OCI-LY7 (cell line): Measurements from ENCODE around the gene FOXN4. TPM values are rescaled to one million over a fixed set of nuclear protein-coding genes. Genes with fewer than 3 reads are reported as not detected.

Experiments
- BruUV-seq: library from RNA; stranded (reverse); fragments of 400-500 nt; replicated peaks from 2 replicates; lab custom pipeline; 2021; lab: Mats Ljungman, UMichigan
- CTCF ChIA-PET: fragments of 300-600 bp; sonication (Branson Sonifier 250); formaldehyde crosslinking; loops from one replicate; lab custom pipeline; 2022; ENCODE audit warnings: antibody characterized with exemption; ENCODE audit not compliant: unreplicated experiment; lab: Charles Lee
- POLR2A ChIA-PET: fragments of 300-600 bp; sonication (Branson Sonifier 250); formaldehyde crosslinking; loops from one replicate; lab custom pipeline; 2022; ENCODE audit warnings: antibody characterized with exemption; lab: Charles Lee
- DNase-seq: peaks from one replicate; pipeline ENCODE4 v3.0.0-alpha.2; 2015; ENCODE audit warnings: low spot score
- H2AFZ ChIP-seq: fragments of 200-600 bp; sonication (generic), shearing (Covaris generic); 2 replicates; pipeline ENCODE4 v1.6.1; 2014; ENCODE audit warnings: mild to moderate bottlenecking, antibody characterized with exemption, low read length, moderate library complexity
- H3K27ac ChIP-seq: fragments of 200-600 bp; sonication (generic); 2 replicates; pipeline ENCODE4 v1.5.1; 2014; ENCODE audit warnings: mixed run types, low read depth, mild to moderate bottlenecking, moderate library complexity, low read length, inconsistent platforms; ENCODE audit not compliant: poor library complexity, severe bottlenecking
- H3K36me3 ChIP-seq: fragments of 200-600 bp; sonication (generic); 2 replicates; pipeline ENCODE4 v1.6.1; 2014; ENCODE audit warnings: mild to moderate bottlenecking, antibody characterized with exemption, low read length, moderate library complexity, mixed read lengths; ENCODE audit not compliant: insufficient read depth
- H3K4me1 ChIP-seq: fragments of 200-600 bp; sonication (generic); 2 replicates; pipeline ENCODE4 v1.5.1; 2014; ENCODE audit warnings: mild to moderate bottlenecking, low read length; ENCODE audit not compliant: insufficient read depth, poor library complexity, severe bottlenecking
- H3K4me2 ChIP-seq: fragments of 200-600 bp; sonication (generic); 2 replicates; pipeline ENCODE4 v1.6.1; 2014; ENCODE audit warnings: mild to moderate bottlenecking, low read length
- H3K4me3 ChIP-seq: fragments of 200-600 bp; sonication (generic); 2 replicates; pipeline ENCODE4 v1.5.1; 2014; ENCODE audit warnings: mild to moderate bottlenecking, low read depth, low read length; ENCODE audit not compliant: poor library complexity, severe bottlenecking
- H3K79me2 ChIP-seq: fragments of 200-600 bp; sonication (generic); 2 replicates; pipeline ENCODE4 v1.6.1; 2016; ENCODE audit warnings: low read depth, mild to moderate bottlenecking, low read length, moderate library complexity, mixed read lengths; ENCODE audit not compliant: insufficient read depth
- H3K9me2 ChIP-seq: fragments of 200-600 bp; sonication (generic); 2 replicates; pipeline ENCODE4 v1.6.1; 2016; ENCODE audit warnings: mild to moderate bottlenecking, low read length, mixed read lengths; ENCODE audit not compliant: insufficient read depth
- H3K9me3 ChIP-seq: fragments of 200-600 bp; sonication (generic); 2 replicates; pipeline ENCODE4 v1.6.1; 2014; ENCODE audit warnings: mild to moderate bottlenecking, mixed run types, low read length, mixed read lengths
- H4K20me1 ChIP-seq: fragments of 200-600 bp; sonication (generic); 2 replicates; pipeline ENCODE4 v1.6.1; 2014; ENCODE audit warnings: mild to moderate bottlenecking, antibody characterized with exemption, low read length, moderate library complexity, mixed read lengths; ENCODE audit not compliant: insufficient read depth
- EZH2phosphoT487 ChIP-seq: fragments of 200-600 bp; sonication (generic); IDR thresholded peaks from 2 replicates; pipeline ENCODE4 v1.6.1; 2018; ENCODE audit warnings: low read depth, borderline replicate concordance, mild to moderate bottlenecking, mixed run types, antibody characterized with exemption, low read length, moderate library complexity, mixed read lengths
- intact Hi-C: fragments of 100-400 bp; cut with micrococcal nuclease; formaldehyde crosslinking; loops from one replicate; pipeline ENCODE4 v1.10.0; 2022; ENCODE audit not compliant: unreplicated experiment
- total RNA-seq, 2 experiments: library from RNA; depleted of rRNA in 1 of 2; stranded (reverse); fragments of >200 nt in 1 of 2; shearing (Covaris generic) in 1 of 2; gene quantifications; 2 replicates each; pipeline ENCODE4 v1.2.3, GENCODE V29; 2014 to 2022
- TF ChIP-seq, protein P1 (sequence below): fragments of 200-600 bp; sonication (generic); conservative IDR thresholded peaks from 2 replicates; pipeline ENCODE4 v1.5.1; 2014; ENCODE audit warnings: mild to moderate bottlenecking, antibody characterized with exemption, low read length, moderate library complexity, mixed read lengths

FOXN4 gene
- total RNA-seq, 2 experiments from 2014 or later, result 2.7 to 4.5 TPM

DNA sequence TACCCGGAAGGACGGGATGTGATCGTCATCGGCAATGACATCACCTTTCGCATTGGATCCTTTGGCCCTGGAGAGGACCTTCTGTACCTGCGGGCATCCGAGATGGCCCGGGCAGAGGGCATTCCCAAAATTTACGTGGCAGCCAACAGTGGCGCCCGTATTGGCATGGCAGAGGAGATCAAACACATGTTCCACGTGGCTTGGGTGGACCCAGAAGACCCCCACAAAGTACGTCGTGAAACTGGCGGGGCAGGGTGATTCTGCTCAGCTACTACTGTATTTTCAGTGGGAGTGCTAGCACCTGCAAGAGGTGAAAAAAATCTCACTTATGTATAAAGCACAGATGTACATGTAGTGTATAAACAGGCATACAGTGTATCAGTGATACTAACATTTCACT is 62.9 kb downstream of the FOXN4 start:
- Histone ChIP-seq H3K79me2 (no peaks in the 10 kb centered on the region), H3K4me1 (no peaks in the 10 kb centered on the region), H2AFZ (no peak overlapping the region), H3K36me3 (peaks cover 26% of the 10 kb centered on the region), H3K9me2 (no peaks in the 10 kb centered on the region), H4K20me1 (no peaks in the 10 kb centered on the region), H3K9me3 (no peaks in the 10 kb centered on the region), H3K27ac (no peak overlapping the region), H3K4me2 (no peak overlapping the region), H3K4me3 (no peak overlapping the region)
- no peak for DNase-seq
- no peak for TF ChIP-seq EZH2phosphoT487
- TF ChIP-seq, protein P1, sequence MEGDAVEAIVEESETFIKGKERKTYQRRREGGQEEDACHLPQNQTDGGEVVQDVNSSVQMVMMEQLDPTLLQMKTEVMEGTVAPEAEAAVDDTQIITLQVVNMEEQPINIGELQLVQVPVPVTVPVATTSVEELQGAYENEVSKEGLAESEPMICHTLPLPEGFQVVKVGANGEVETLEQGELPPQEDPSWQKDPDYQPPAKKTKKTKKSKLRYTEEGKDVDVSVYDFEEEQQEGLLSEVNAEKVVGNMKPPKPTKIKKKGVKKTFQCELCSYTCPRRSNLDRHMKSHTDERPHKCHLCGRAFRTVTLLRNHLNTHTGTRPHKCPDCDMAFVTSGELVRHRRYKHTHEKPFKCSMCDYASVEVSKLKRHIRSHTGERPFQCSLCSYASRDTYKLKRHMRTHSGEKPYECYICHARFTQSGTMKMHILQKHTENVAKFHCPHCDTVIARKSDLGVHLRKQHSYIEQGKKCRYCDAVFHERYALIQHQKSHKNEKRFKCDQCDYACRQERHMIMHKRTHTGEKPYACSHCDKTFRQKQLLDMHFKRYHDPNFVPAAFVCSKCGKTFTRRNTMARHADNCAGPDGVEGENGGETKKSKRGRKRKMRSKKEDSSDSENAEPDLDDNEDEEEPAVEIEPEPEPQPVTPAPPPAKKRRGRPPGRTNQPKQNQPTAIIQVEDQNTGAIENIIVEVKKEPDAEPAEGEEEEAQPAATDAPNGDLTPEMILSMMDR, result no peak
- ChIA-PET CTCF (no interaction called here), POLR2A (interaction anchor here (0.6 kb wide), 2 partner anchors 150 to 303 kb away, joined by 4 read pairs; no protein-coding TSS in a partner anchor)
- BruUV-seq, result no TSS peak
- intact Hi-C loops, result no loop called here

DNA sequence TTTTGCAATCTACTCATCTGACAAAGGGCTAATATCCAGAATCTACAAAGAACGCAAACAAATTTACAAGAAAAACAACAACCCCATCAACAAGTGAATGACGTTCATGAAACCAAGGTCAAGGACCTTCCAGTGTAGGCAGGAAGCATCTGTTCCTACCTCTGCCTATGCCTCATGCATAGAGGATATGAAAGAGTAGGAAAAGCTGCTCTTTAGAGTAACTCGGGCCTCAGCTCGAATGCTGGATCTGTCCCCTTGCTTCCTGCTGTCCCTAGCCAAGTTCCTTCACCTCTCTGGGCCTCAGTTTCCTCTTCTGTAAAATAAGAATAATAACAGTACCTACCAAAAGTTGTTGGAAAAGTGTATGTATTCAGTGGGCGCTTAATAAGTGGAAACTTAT is 65.0 kb downstream of the FOXN4 start:
- POLR2A ChIA-PET, result no interaction called here
- peaks cover 40% of the 10 kb centered on the region for H3K36me3 ChIP-seq
- CTCF ChIA-PET, result no interaction called here

DNA sequence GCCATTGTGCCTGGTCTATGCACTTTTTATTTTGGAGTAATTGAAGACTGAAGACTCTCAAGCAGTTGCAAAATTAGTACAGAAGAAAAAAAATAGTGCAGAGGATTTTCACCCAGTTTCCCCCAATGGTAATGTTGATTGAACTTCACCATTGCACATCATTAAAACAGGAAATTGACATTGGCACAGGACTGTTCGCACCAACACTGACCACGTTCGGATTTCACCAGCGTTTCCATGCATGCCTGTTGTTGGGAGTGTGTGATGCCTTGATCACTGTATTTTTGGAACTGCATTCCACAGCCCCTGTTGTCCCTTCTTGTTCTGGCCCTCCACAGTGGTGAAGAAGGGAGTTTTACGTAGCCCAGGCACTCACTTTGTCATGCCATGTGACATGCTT is 67.1 kb downstream of the FOXN4 start:
- POLR2A ChIA-PET, result no interaction called here

More for the DNA sequence above, 65.0 kb downstream of the FOXN4 start:
- BruUV-seq, result no TSS peak
- Histone ChIP-seq H2AFZ (no peak overlapping the region), H4K20me1 (no peaks in the 10 kb centered on the region), H3K27ac (no peak overlapping the region), H3K9me2 (no peaks in the 10 kb centered on the region), H3K4me1 (no peaks in the 10 kb centered on the region), H3K79me2 (no peaks in the 10 kb centered on the region), H3K4me2 (no peak overlapping the region), H3K9me3 (no peaks in the 10 kb centered on the region), H3K4me3 (no peak overlapping the region)
- intact Hi-C loops, result no loop called here
- no peak for DNase-seq
- no peak for TF ChIP-seq EZH2phosphoT487
- TF ChIP-seq, protein P1, result no peak

More for the DNA sequence above, 67.1 kb downstream of the FOXN4 start:
- H3K4me1 ChIP-seq, result no peaks in the 10 kb centered on the region
- BruUV-seq, result no TSS peak
- peaks cover 46% of the 10 kb centered on the region for H3K36me3 ChIP-seq
- intact Hi-C loops, result no loop called here
- no peak overlapping the region for H3K4me3 ChIP-seq
- no peaks in the 10 kb centered on the region for H3K9me3 ChIP-seq
- CTCF ChIA-PET, result no interaction called here
- no peak overlapping the region for H3K4me2 ChIP-seq
- H2AFZ ChIP-seq, result no peak overlapping the region
- no peak overlapping the region for H3K27ac ChIP-seq
- H3K79me2 ChIP-seq, result no peaks in the 10 kb centered on the region
- H4K20me1 ChIP-seq, result no peaks in the 10 kb centered on the region
- DNase-seq, result no peak
- TF ChIP-seq, protein P1, result no peak
- TF ChIP-seq EZH2phosphoT487, result no peak
- H3K9me2 ChIP-seq, result no peaks in the 10 kb centered on the region
